PC-9 (cell line): ENCODE results near the gene NOS1AP. TPM values are rescaled to one million over a fixed set of nuclear protein-coding genes. Genes with fewer than 3 reads are reported as not detected.

Experiments used
- BruUV-seq: library from RNA; stranded (reverse); fragments of 400-500 nt; replicated peaks from 2 replicates; lab custom pipeline; 2021; lab: Mats Ljungman, UMichigan
- CTCF ChIA-PET: fragments of 300-600 bp; sonication (Branson Sonifier 250); formaldehyde crosslinking; loops from one replicate; lab custom pipeline; 2022; ENCODE audit warnings: antibody characterized with exemption; lab: Charles Lee
- POLR2A ChIA-PET: fragments of 300-600 bp; sonication (Branson Sonifier 250); formaldehyde crosslinking; loops from one replicate; lab custom pipeline; 2022; ENCODE audit warnings: antibody characterized with exemption; ENCODE audit not compliant: unreplicated experiment; lab: Charles Lee
- DNase-seq, 2 experiments: peaks; one replicate each; pipeline versions ENCODE4 v3.0.0 to v3.0.0-alpha.2; 2015 to 2022; ENCODE audit warnings: mixed read lengths in 1 of 2
- H2AFZ ChIP-seq: fragments of 200-600 bp; sonication (generic); 2 replicates; pipeline ENCODE4 v1.8.1; 2017; ENCODE audit warnings: antibody characterized with exemption
- H3F3A ChIP-seq: fragments of 200-600 bp; sonication (generic); 2 replicates; pipeline ENCODE4 v1.8.1; 2017; ENCODE audit warnings: antibody characterized with exemption, mild to moderate bottlenecking, low read depth; ENCODE audit not compliant: insufficient read depth
- H3K27ac ChIP-seq: fragments of 200-600 bp; sonication (generic); 2 replicates; pipeline ENCODE4 v1.6.1; 2016; ENCODE audit warnings: mixed run types
- H3K27me3 ChIP-seq: fragments of 200-600 bp; sonication (generic); 2 replicates; pipeline ENCODE4 v1.6.1; 2016; ENCODE audit warnings: low read depth, mixed run types; ENCODE audit not compliant: insufficient read depth
- H3K36me3 ChIP-seq: fragments of 200-600 bp; sonication (generic); 2 replicates; pipeline ENCODE4 v1.6.1; 2016; ENCODE audit warnings: low read depth, mixed run types
- H3K4me1 ChIP-seq: fragments of 200-600 bp; sonication (generic); replicated peaks from 2 replicates; pipeline ENCODE4 v1.6.1; 2016; ENCODE audit warnings: mixed run types; ENCODE audit not compliant: insufficient read depth
- H3K4me2 ChIP-seq: fragments of 200-600 bp; sonication (generic); 2 replicates; pipeline ENCODE4 v1.6.1; 2017; ENCODE audit warnings: mixed run types
- H3K4me3 ChIP-seq: fragments of 200-600 bp; sonication (generic); 2 replicates; pipeline ENCODE4 v1.6.1; 2016; ENCODE audit warnings: mixed run types
- H3K79me2 ChIP-seq: fragments of 200-600 bp; sonication (generic); 2 replicates; pipeline ENCODE4 v1.6.1; 2017; ENCODE audit warnings: low read depth, mixed run types
- H3K9me2 ChIP-seq: fragments of 200-600 bp; sonication (generic); 2 replicates; pipeline ENCODE4 v1.8.1; 2017; ENCODE audit warnings: mild to moderate bottlenecking; ENCODE audit not compliant: insufficient read depth
- H3K9me3 ChIP-seq: fragments of 200-600 bp; sonication (generic); 2 replicates; pipeline ENCODE4 v1.8.1; 2016; ENCODE audit warnings: low read depth; ENCODE audit not compliant: insufficient read depth
- H4K20me1 ChIP-seq: fragments of 200-600 bp; sonication (generic); 2 replicates; pipeline ENCODE4 v1.8.1; 2017; ENCODE audit not compliant: insufficient read depth
- EZH2 ChIP-seq: fragments of 200-600 bp; sonication (generic); IDR thresholded peaks from 2 replicates; pipeline ENCODE4 v1.8.0; 2017; ENCODE audit warnings: antibody characterized with exemption, low read depth
- intact Hi-C: fragments of 100-400 bp; cut with micrococcal nuclease; formaldehyde crosslinking; loops from one replicate; pipeline ENCODE4 v1.10.0; 2022; ENCODE audit not compliant: unreplicated experiment
- total RNA-seq: library from RNA; stranded (reverse); gene quantifications from 2 replicates; pipeline ENCODE4 v1.2.3, GENCODE V29; 2021
- TF ChIP-seq, protein P1 (sequence below): fragments of 200-600 bp; sonication (generic); conservative IDR thresholded peaks from 2 replicates; pipeline ENCODE4 v1.6.1; 2017; ENCODE audit warnings: mixed run types, antibody characterized with exemption, mild to moderate bottlenecking, moderate library complexity

Gene NOS1AP
- total RNA-seq, 1 experiment from 2014 or later, result 9.9 TPM

DNA sequence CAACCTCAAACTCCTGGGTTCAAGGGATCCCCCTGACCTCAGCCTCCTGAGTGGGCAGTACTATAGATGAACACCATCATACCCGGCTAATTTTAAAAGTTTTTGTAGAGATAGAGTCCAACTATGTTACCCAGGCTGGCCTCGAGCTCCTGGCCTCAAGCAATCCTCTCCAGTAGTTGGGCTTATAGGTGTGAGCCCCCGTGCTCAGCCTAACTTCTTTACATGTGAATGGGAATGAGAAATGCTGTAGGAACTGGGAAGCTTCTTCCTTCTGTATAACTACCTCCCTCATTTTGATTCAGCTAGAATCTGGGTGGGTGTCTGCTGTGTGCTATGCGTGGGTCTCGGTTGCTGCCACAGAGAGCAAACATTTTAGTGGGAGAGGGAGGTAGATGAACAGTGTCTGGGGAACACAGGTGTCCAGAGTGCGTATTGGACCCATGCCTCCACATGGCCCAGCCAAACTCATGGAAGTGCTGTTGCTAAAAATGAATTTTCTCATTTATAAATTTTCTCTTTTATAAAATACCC, 150.6 kb downstream of the NOS1AP start:
- no peaks in the 10 kb centered on the region for H3K9me3 ChIP-seq
- ChIA-PET POLR2A (interaction anchor here (0.6 kb wide), 1 partner anchor 171 kb away, joined by 7 read pairs; no protein-coding TSS in a partner anchor), CTCF (interaction anchor here (0.6 kb wide), 1 partner anchor 340 kb away, joined by 3 read pairs; no protein-coding TSS in a partner anchor)
- H3K27me3 ChIP-seq, result no peaks in the 10 kb centered on the region
- H3K27ac ChIP-seq, result no peak overlapping the region
- H3F3A ChIP-seq, result peaks cover 22% of the 10 kb centered on the region; the same call in 1 of the 2 replicates
- TF ChIP-seq, protein P1, sequence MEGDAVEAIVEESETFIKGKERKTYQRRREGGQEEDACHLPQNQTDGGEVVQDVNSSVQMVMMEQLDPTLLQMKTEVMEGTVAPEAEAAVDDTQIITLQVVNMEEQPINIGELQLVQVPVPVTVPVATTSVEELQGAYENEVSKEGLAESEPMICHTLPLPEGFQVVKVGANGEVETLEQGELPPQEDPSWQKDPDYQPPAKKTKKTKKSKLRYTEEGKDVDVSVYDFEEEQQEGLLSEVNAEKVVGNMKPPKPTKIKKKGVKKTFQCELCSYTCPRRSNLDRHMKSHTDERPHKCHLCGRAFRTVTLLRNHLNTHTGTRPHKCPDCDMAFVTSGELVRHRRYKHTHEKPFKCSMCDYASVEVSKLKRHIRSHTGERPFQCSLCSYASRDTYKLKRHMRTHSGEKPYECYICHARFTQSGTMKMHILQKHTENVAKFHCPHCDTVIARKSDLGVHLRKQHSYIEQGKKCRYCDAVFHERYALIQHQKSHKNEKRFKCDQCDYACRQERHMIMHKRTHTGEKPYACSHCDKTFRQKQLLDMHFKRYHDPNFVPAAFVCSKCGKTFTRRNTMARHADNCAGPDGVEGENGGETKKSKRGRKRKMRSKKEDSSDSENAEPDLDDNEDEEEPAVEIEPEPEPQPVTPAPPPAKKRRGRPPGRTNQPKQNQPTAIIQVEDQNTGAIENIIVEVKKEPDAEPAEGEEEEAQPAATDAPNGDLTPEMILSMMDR, result no peak
- no peak for TF ChIP-seq EZH2
- intact Hi-C loops, result no loop called here
- no peak overlapping the region for H3K4me3 ChIP-seq
- no peak for DNase-seq
- H4K20me1 ChIP-seq, result peaks cover 27% of the 10 kb centered on the region; the same call in 1 of the 2 replicates
- no peaks in the 10 kb centered on the region for H3K36me3 ChIP-seq
- no peak overlapping the region for H3K4me2 ChIP-seq
- H3K4me1 ChIP-seq, result peaks cover 32% of the 10 kb centered on the region
- H3K79me2 ChIP-seq, result peaks cover 92% of the 10 kb centered on the region
- no peak overlapping the region for H2AFZ ChIP-seq
- BruUV-seq, result no TSS peak
- no peaks in the 10 kb centered on the region for H3K9me2 ChIP-seq

DNA sequence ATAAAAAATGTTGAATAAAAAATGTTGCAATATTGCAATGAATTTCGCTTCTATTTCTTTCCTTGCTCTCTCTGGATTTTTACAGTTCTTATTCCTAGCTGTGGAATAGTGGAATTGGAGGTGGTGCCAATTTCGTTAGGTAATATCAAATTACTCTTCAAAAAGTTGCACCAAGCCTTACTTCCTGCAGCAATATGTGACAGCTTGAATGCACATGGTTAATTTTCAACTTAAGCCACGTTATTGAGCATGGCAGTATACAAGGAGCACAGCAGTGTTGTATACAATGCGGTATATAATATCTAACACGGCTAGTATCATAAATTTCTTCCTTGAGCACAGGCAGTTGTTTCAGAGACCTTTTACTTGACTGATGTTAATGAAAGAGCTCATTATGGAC, 152.5 kb downstream of the NOS1AP start:
- H3K4me3 ChIP-seq, result no peak overlapping the region
- POLR2A ChIA-PET, result no interaction called here

DNA sequence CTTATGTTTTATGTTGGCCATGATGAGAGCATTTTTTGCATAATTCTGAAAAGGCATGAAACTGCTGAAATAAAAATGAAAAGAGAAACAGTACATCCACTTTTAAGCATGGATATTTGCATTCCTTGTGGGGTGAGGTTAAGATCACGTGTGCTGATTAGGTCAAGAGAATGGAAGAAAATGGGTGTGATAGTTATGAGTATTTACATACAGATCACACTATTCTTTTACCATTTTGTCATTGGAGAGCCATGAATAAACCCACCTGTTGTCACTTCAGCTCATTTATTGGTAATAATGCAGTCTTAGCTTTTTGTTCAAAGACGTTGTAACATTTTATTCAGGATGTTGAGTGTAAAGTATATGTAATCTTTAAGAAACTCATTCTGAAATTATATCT, 153.2 kb downstream of the NOS1AP start:
- POLR2A ChIA-PET, result no interaction called here
- TF ChIP-seq, protein P1, result no peak
- TF ChIP-seq EZH2, result no peak
- H3K36me3 ChIP-seq, result no peaks in the 10 kb centered on the region
- no peak overlapping the region for H2AFZ ChIP-seq
- H3K4me3 ChIP-seq, result no peak overlapping the region
- no TSS peak for BruUV-seq
- peaks cover 32% of the 10 kb centered on the region for H3K4me1 ChIP-seq
- H3K9me3 ChIP-seq, result no peaks in the 10 kb centered on the region
- CTCF ChIA-PET, result no interaction called here
- no peaks in the 10 kb centered on the region for H3K9me2 ChIP-seq
- H4K20me1 ChIP-seq, result peaks cover 19% of the 10 kb centered on the region; the same call in 1 of the 2 replicates
- peaks cover 95% of the 10 kb centered on the region for H3K79me2 ChIP-seq
- DNase-seq, result no peak
- peak overlapping the region; percentile 40 for H3K4me2 ChIP-seq
- intact Hi-C loops, result no loop called here
- H3K27ac ChIP-seq, result peak overlapping the region; percentile 16; the same call in 1 of the 2 replicates
- H3F3A ChIP-seq, result peaks cover 22% of the 10 kb centered on the region
- H3K27me3 ChIP-seq, result no peaks in the 10 kb centered on the region

More for the DNA sequence above, 152.5 kb downstream of the NOS1AP start:
- peaks cover 22% of the 10 kb centered on the region for H3F3A ChIP-seq
- H3K9me2 ChIP-seq, result no peaks in the 10 kb centered on the region
- CTCF ChIA-PET, result no interaction called here
- no peak for DNase-seq
- peaks cover 32% of the 10 kb centered on the region for H3K4me1 ChIP-seq
- BruUV-seq, result no TSS peak
- TF ChIP-seq EZH2, result no peak
- TF ChIP-seq, protein P1, result no peak
- H3K4me2 ChIP-seq, result no peak overlapping the region
- peaks cover 19% of the 10 kb centered on the region; the same call in 1 of the 2 replicates for H4K20me1 ChIP-seq
- H3K27me3 ChIP-seq, result no peaks in the 10 kb centered on the region
- H3K79me2 ChIP-seq, result peaks cover 95% of the 10 kb centered on the region
- H3K36me3 ChIP-seq, result no peaks in the 10 kb centered on the region
- H3K27ac ChIP-seq, result no peak overlapping the region
- no peaks in the 10 kb centered on the region for H3K9me3 ChIP-seq
- H2AFZ ChIP-seq, result no peak overlapping the region
- intact Hi-C loops, result no loop called here
